Esophagus muscularis mucosa (tissue), 3 donors: ENCODE data around the gene PALM2AKAP2.

Source experiments
- POLR2AphosphoS5 ChIP-seq, 2 donors: sonication (generic); formaldehyde crosslinking; IDR thresholded peaks; one replicate each; pipeline ENCODE4 v1.6.1; 2017; ENCODE audit warnings: antibody characterized with exemption in 2 of 2
- TF ChIP-seq, protein P1 (sequence below), 3 experiments: fragments of 200-600 bp in 2 of 3; fragments of 450-650 bp in 1 of 3; sonication (generic) in 2 of 3; IDR thresholded peaks; one replicate each; pipeline ENCODE4 v1.5.1; 2017 to 2019; ENCODE audit warnings: antibody characterized with exemption in 3 of 3, mild to moderate bottlenecking in 2 of 3, moderate library complexity in 1 of 3

GRCh38 chr9:109797509-109797908 lies 17.5 kb downstream of the PALM2AKAP2 start:
- TF ChIP-seq, protein P1, sequence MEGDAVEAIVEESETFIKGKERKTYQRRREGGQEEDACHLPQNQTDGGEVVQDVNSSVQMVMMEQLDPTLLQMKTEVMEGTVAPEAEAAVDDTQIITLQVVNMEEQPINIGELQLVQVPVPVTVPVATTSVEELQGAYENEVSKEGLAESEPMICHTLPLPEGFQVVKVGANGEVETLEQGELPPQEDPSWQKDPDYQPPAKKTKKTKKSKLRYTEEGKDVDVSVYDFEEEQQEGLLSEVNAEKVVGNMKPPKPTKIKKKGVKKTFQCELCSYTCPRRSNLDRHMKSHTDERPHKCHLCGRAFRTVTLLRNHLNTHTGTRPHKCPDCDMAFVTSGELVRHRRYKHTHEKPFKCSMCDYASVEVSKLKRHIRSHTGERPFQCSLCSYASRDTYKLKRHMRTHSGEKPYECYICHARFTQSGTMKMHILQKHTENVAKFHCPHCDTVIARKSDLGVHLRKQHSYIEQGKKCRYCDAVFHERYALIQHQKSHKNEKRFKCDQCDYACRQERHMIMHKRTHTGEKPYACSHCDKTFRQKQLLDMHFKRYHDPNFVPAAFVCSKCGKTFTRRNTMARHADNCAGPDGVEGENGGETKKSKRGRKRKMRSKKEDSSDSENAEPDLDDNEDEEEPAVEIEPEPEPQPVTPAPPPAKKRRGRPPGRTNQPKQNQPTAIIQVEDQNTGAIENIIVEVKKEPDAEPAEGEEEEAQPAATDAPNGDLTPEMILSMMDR (IDR thresholded peaks at IDR 0.05): no peak
- no peak for TF ChIP-seq POLR2AphosphoS5 (IDR thresholded peaks at IDR 0.05)
